ENCODE measurements around the gene RBM4. TPM values are rescaled to one million over a fixed set of nuclear protein-coding genes. Genes with fewer than 3 reads are reported as not detected.
A peak's percentile ranks its signal among the peaks of the same experiment; 100 is the strongest.

Gene RBM4
- total and polyA plus RNA-seq, 2 of the 4 experiments (the other 2 are of a cell fraction), result 165 to 198 TPM

GRCh38 chr11:66600631-66601233 is 37.8 kb upstream of the RBM4 start:
- intact Hi-C loops (cut with micrococcal nuclease) (no loop called here), in situ Hi-C loops (cut with MboI; ENCODE audit: low sequenced_read_pairs) (no loop called here)

More at GRCh38 chr11:66600631-66601233, 37.8 kb upstream of the RBM4 start:
- H3K27ac ChIP-seq (ENCODE audit: insufficient read depth, low read length), result no peak overlapping the region
- peaks cover 14 to 41% of the 10 kb centered on the region in 2 experiments; a peak in 3 of 4 replicates for H3K79me1 ChIP-seq (ENCODE audit: low read depth in 1 of 2, low read length in 2 of 2)
- H2AK5ac ChIP-seq (ENCODE audit: low read depth, low read length), result no peak overlapping the region
- H3K23ac ChIP-seq (ENCODE audit: low read depth, low read length), result no peak overlapping the region
- BruUV-seq (replicated peaks), result no TSS peak
- no peak overlapping the region for H3K18ac ChIP-seq (ENCODE audit: low read depth, low read length)
- no peak overlapping the region for H4K8ac ChIP-seq (ENCODE audit: low read depth in 2 of 2, low read length in 2 of 2)
- TF ChIP-seq RFX5 (IDR thresholded peaks at IDR 0.05; ENCODE audit: low read depth, low read length) (no peak), MXI1 (IDR thresholded peaks at IDR 0.05; ENCODE audit: borderline replicate concordance, low read depth, low read length) (no peak), RCOR1 (IDR thresholded peaks at IDR 0.05; ENCODE audit: insufficient replicate concordance, low read length) (no peak), BHLHE40 (IDR thresholded peaks at IDR 0.05; ENCODE audit: low read depth, low read length) (no peak), MAFK (IDR thresholded peaks at IDR 0.05; ENCODE audit: low read depth, low read length) (no peak), CTCF (conservative IDR thresholded peaks at IDR 0.05; ENCODE audit: low read depth, low read length) (no peak), RAD21 (IDR thresholded peaks at IDR 0.05; ENCODE audit: low read length) (no peak)
- CTCF ChIA-PET, result no interaction called here
- POLR2A ChIA-PET (ENCODE audit: unreplicated experiment), result no interaction called here
- no peak overlapping the region for H3K56ac ChIP-seq (ENCODE audit: extremely low read depth, insufficient read depth, low read length)
- H2BK15ac ChIP-seq (ENCODE audit: low read depth, low read length), result no peak overlapping the region
- peaks cover 40% of the 10 kb centered on the region for H3K36me3 ChIP-seq (ENCODE audit: control insufficient read depth, insufficient read depth, low read length)
- H4K5ac ChIP-seq (ENCODE audit: low read depth, low read length), result no peak overlapping the region
- no peak overlapping the region for H4K91ac ChIP-seq (ENCODE audit: insufficient read depth, low read depth, low read length)
- DNase-seq (peak; percentile 36), ATAC-seq (ENCODE audit: low read depth) (peak; percentile 47)
- H3K4me3 ChIP-seq (ENCODE audit: insufficient read depth, low read depth, low read length), result no peak overlapping the region
- H3K9me3 ChIP-seq (ENCODE audit: control insufficient read depth, insufficient read depth, low read length), result no peaks in the 10 kb centered on the region
- H2BK20ac ChIP-seq (ENCODE audit: low read depth, low read length), result no peak overlapping the region
- no CpG with 5 or more reads among the region's 4 CpGs for WGBS, 2 experiments (ENCODE audit: extremely low coverage in 2 of 2, insufficient read length in 1 of 2)
- no peak overlapping the region for H3K9ac ChIP-seq (ENCODE audit: low read depth, low read length)
- H2BK120ac ChIP-seq (ENCODE audit: low read depth, low read length), result no peak overlapping the region
- H4K20me1 ChIP-seq (ENCODE audit: insufficient read depth, low read length), result peaks cover 25% of the 10 kb centered on the region
- H3K4ac ChIP-seq (ENCODE audit: low read depth, low read length), result no peak overlapping the region
- no peak overlapping the region for H3K4me2 ChIP-seq (ENCODE audit: low read depth, low read length)
- dilution Hi-C loops (cut with HindIII; ENCODE audit: low sequenced_read_pairs, unreplicated experiment), result no loop called here
- peaks cover 12% of the 10 kb centered on the region for H3K4me1 ChIP-seq (ENCODE audit: control insufficient read depth, insufficient read depth, low read length)
- no peak overlapping the region for H3K14ac ChIP-seq (replicated peaks; ENCODE audit: low read depth, low read length)
- peak overlapping the region; percentile 6 for H2BK5ac ChIP-seq (ENCODE audit: low read depth, low read length, poor library complexity, severe bottlenecking)
- H3K27me3 ChIP-seq (ENCODE audit: control insufficient read depth, insufficient read depth, low read length), result no peaks in the 10 kb centered on the region
- peak overlapping the region; percentile 11 for H2AK9ac ChIP-seq (replicated peaks; ENCODE audit: low read depth, low read length, poor library complexity)
- peaks cover 23% of the 10 kb centered on the region; the same call in 1 of the 2 replicates for H3K9me1 ChIP-seq (ENCODE audit: insufficient read depth, low read length)
- H2AFZ ChIP-seq (replicated peaks; ENCODE audit: low read length, poor library complexity), result no peak overlapping the region
